ENCODE data around the gene ZNF766. TPM values are rescaled to one million over a fixed set of nuclear protein-coding genes. Genes with fewer than 3 reads are reported as not detected.

The ZNF766 gene
- total RNA-seq, 1 donor from 2014 or later, result 66.1 TPM

- Histone ChIP-seq H3F3A (ENCODE audit: low read depth) (no peaks in the 10 kb centered on the region), H3K4me3 (no peak overlapping the region), H2AFZ (replicated peaks) (no peak overlapping the region), H3K36me3 (no peaks in the 10 kb centered on the region), H3K4me1 (no peaks in the 10 kb centered on the region), H3K27ac (no peak overlapping the region), H3K79me2 (ENCODE audit: low read depth) (no peaks in the 10 kb centered on the region), H3K4me2 (no peak overlapping the region), H3K9me3 (ENCODE audit: low read depth) (no peaks in the 10 kb centered on the region), H3K27me3 (no peaks in the 10 kb centered on the region), H4K20me1 (ENCODE audit: low read depth) (no peaks in the 10 kb centered on the region), H3K9ac (no peak overlapping the region)
- Mint-ChIP-seq H3K27me3 (ENCODE audit: insufficient read depth, low read depth) (peaks cover 3% of the 10 kb centered on the region), H3K27ac (no peak overlapping the region), H3K4me3 (no peak overlapping the region), H3K9me3 (peaks cover 44% of the 10 kb centered on the region), H3K36me3 (peaks cover 46% of the 10 kb centered on the region), H3K4me1 (no peaks in the 10 kb centered on the region)
- DNase-seq (ENCODE audit: low spot score), result peak; percentile 85
- no peak for TF ChIP-seq EZH2 (IDR thresholded peaks at IDR 0.05)
- peak; percentile 78 for TF ChIP-seq CTCF (IDR thresholded peaks at IDR 0.05)
These were observed 74.2 kb downstream of the ZNF766 start for GRCh38 chr19:52343548-52343947.

- peaks cover 53% of the 10 kb centered on the region for H3K9me3 Mint-ChIP-seq
- H3F3A ChIP-seq (ENCODE audit: low read depth), result no peaks in the 10 kb centered on the region
- H3K9me3 ChIP-seq (ENCODE audit: low read depth), result no peaks in the 10 kb centered on the region
- no peaks in the 10 kb centered on the region for H3K27me3 ChIP-seq
- no peaks in the 10 kb centered on the region for H3K4me1 ChIP-seq
- no peaks in the 10 kb centered on the region for H3K4me1 Mint-ChIP-seq
- no peaks in the 10 kb centered on the region for H3K79me2 ChIP-seq (ENCODE audit: low read depth)
- TF ChIP-seq CTCF (IDR thresholded peaks at IDR 0.05) (no peak), EZH2phosphoT487 (IDR thresholded peaks at IDR 0.05) (no peak)
- H3K27ac ChIP-seq, result no peak overlapping the region
- no peak overlapping the region for H2AFZ ChIP-seq (replicated peaks)
- no peak overlapping the region for H3K4me3 Mint-ChIP-seq
- H3K36me3 ChIP-seq, result no peaks in the 10 kb centered on the region
- no peak overlapping the region for H3K9ac ChIP-seq
- peaks cover 48% of the 10 kb centered on the region for H3K36me3 Mint-ChIP-seq
- H4K20me1 ChIP-seq (ENCODE audit: low read depth), result no peaks in the 10 kb centered on the region
- H3K27me3 Mint-ChIP-seq (ENCODE audit: insufficient read depth, low read depth), result peaks cover 3% of the 10 kb centered on the region
- H3K4me2 ChIP-seq, result no peak overlapping the region
- no peak for DNase-seq (ENCODE audit: low spot score)
- no peak overlapping the region for H3K27ac Mint-ChIP-seq
- H3K4me3 ChIP-seq, result no peak overlapping the region
These were observed 75.8 kb downstream of the ZNF766 start for GRCh38 chr19:52345162-52345561.

MicroRNA genes within 50 kb of the gene (microRNA counts, 767-probe panel; counts per million panel counts)
- 460 counts per million, percentile 90 among the panel's probes with 10 or more counts for microRNA hsa-miR-643

Small RNA genes within 50 kb of the gene (microRNA-seq; reads per million reads assigned to microRNA genes)
- gene MIR643 (1.5 reads per million), gene MIR6801 (not detected)

Small RNA genes within 50 kb of the gene (small RNA-seq; reads per million reads assigned to genes)
- gene MIR643 (not detected), gene MIR6801 (not detected), gene RF00019 (not detected)

Other genes with a start within 250 kb of the ZNF766 start
- 19.1 and 21.5 TPM in 2 replicates for gene ZNF614, start 241.2 kb upstream of the ZNF766 start, total RNA-seq (ENCODE audit: low replicate concordance)
- gene ZNF432, start 220.7 kb upstream of the ZNF766 start, total RNA-seq (ENCODE audit: low replicate concordance), result 17.7 and 23.3 TPM in 2 replicates
- gene ZNF841, start 173.8 kb upstream of the ZNF766 start, total RNA-seq (ENCODE audit: low replicate concordance), result 17.6 and 18.3 TPM in 2 replicates
- gene ZNF616, start 129.6 kb upstream of the ZNF766 start, total RNA-seq (ENCODE audit: low replicate concordance), result 26.8 and 38.4 TPM in 2 replicates
- 8.3 and 8.8 TPM in 2 replicates for gene ZNF836, start 98.0 kb upstream of the ZNF766 start, total RNA-seq (ENCODE audit: low replicate concordance)
- 218 and 367 TPM in 2 replicates for gene PPP2R1A, start 79.5 kb upstream of the ZNF766 start, total RNA-seq (ENCODE audit: low replicate concordance)
- 13.2 and 18.1 TPM in 2 replicates for gene ZNF480, start 27.6 kb downstream of the ZNF766 start, total RNA-seq (ENCODE audit: low replicate concordance)
- gene ZNF610, start 66.7 kb downstream of the ZNF766 start, total RNA-seq (ENCODE audit: low replicate concordance), result 13.0 and 13.1 TPM in 2 replicates
- gene ZNF880, start 100.3 kb downstream of the ZNF766 start, total RNA-seq (ENCODE audit: low replicate concordance), result 26.3 and 56.1 TPM in 2 replicates
- 16.8 and 29.8 TPM in 2 replicates for gene ZNF528, start 128.3 kb downstream of the ZNF766 start, total RNA-seq (ENCODE audit: low replicate concordance)
- 0.43 and 0.62 TPM in 2 replicates for gene ZNF534, start 159.6 kb downstream of the ZNF766 start, total RNA-seq (ENCODE audit: low replicate concordance)
- gene ZNF578, start 184.0 kb downstream of the ZNF766 start, total RNA-seq (ENCODE audit: low replicate concordance), result 3.8 and 9.7 TPM in 2 replicates

Data from neural progenitor cell (in vitro differentiated cells).